Activated CD4-positive, alpha-beta memory T cell treated with anti-CD3 and anti-CD28 coated beads for 36 hours (primary cell): ENCODE results near the gene EHD2. TPM values are rescaled to one million over a fixed set of nuclear protein-coding genes. Genes with fewer than 3 reads are reported as not detected.

ENCODE experiments used
- CTCF ChIA-PET: fragments of 350-600 bp; sonication (Branson Sonifier 250); formaldehyde crosslinking; loops from one replicate; lab custom pipeline; 2021; ENCODE audit warnings: antibody characterized with exemption, inconsistent platforms; lab: Charles Lee
- POLR2A ChIA-PET: fragments of 350-600 bp; sonication (Branson Sonifier 250); formaldehyde crosslinking; loops from one replicate; lab custom pipeline; 2021; ENCODE audit warnings: antibody characterized with exemption; lab: Charles Lee
- DNase-seq: peaks from one replicate; pipeline ENCODE4 v3.0.0-alpha.2; 2020
- H3K27ac Mint-ChIP-seq: one replicate; pipeline ENCODE4 v1.8.0; 2021; ENCODE audit warnings: mixed read lengths
- H3K27me3 Mint-ChIP-seq: one replicate; pipeline ENCODE4 v1.8.0; 2021; ENCODE audit warnings: mixed read lengths
- H3K36me3 Mint-ChIP-seq: one replicate; pipeline ENCODE4 v1.8.0; 2021; ENCODE audit warnings: mixed read lengths
- H3K4me1 Mint-ChIP-seq: one replicate; pipeline ENCODE4 v1.8.0; 2021; ENCODE audit warnings: low read depth, mixed read lengths
- H3K4me3 Mint-ChIP-seq: one replicate; pipeline ENCODE4 v1.8.0; 2021; ENCODE audit warnings: mild to moderate bottlenecking, mixed read lengths
- H3K9me3 Mint-ChIP-seq: one replicate; pipeline ENCODE4 v1.8.0; 2021; ENCODE audit warnings: mixed read lengths
- intact Hi-C: fragments of 100-400 bp; cut with micrococcal nuclease; formaldehyde crosslinking; loops from one replicate; pipeline ENCODE4 v1.15.1; 2023
- total RNA-seq, 2 experiments: library from RNA; stranded (reverse); gene quantifications; one replicate each; pipeline ENCODE4 v1.2.3, GENCODE V29; 2021

Gene EHD2
- total RNA-seq, 2 experiments from 2014 or later: 0.81 to 1.6 TPM

DNA sequence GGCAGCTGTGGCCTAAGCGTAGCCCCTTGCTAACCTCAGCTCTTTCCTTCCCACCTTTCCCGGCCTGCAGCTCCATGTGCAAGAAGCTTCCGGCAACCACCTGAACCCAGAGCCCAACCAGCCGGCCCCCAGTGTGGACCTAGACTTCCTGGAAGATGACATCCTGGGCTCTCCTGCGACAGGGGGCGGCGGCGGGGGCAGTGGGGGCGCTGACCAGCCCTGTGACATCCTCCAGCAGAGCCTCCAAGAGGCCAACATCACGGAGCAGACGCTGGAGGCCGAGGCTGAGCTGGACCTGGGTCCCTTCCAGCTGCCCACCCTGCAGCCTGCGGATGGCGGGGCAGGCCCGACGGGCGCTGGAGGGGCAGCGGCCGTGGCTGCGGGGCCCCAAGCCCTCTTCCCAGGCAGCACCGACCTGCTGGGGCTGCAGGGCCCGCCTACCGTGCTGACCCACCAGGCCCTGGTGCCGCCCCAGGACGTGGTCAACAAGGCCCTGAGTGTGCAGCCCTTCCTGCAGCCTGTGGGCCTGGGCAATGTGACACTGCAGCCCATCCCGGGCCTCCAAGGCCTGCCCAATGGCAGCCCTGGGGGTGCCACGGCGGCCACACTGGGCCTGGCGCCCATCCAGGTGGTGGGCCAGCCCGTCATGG, 33.8 kb upstream of the EHD2 start:
- peaks cover 11% of the 10 kb centered on the region for H3K36me3 Mint-ChIP-seq
- intact Hi-C loops: no loop called here
- ChIA-PET CTCF (interaction anchor here (1.4 kb wide), 1 partner anchor 242 kb away, joined by 4 read pairs; no protein-coding TSS in a partner anchor), POLR2A (no interaction called here)
- no peak for DNase-seq
- H3K4me1 Mint-ChIP-seq: no peaks in the 10 kb centered on the region
- H3K4me3 Mint-ChIP-seq: no peak overlapping the region
- no peak overlapping the region for H3K27ac Mint-ChIP-seq
- H3K27me3 Mint-ChIP-seq: no peaks in the 10 kb centered on the region
- H3K9me3 Mint-ChIP-seq: no peaks in the 10 kb centered on the region

DNA sequence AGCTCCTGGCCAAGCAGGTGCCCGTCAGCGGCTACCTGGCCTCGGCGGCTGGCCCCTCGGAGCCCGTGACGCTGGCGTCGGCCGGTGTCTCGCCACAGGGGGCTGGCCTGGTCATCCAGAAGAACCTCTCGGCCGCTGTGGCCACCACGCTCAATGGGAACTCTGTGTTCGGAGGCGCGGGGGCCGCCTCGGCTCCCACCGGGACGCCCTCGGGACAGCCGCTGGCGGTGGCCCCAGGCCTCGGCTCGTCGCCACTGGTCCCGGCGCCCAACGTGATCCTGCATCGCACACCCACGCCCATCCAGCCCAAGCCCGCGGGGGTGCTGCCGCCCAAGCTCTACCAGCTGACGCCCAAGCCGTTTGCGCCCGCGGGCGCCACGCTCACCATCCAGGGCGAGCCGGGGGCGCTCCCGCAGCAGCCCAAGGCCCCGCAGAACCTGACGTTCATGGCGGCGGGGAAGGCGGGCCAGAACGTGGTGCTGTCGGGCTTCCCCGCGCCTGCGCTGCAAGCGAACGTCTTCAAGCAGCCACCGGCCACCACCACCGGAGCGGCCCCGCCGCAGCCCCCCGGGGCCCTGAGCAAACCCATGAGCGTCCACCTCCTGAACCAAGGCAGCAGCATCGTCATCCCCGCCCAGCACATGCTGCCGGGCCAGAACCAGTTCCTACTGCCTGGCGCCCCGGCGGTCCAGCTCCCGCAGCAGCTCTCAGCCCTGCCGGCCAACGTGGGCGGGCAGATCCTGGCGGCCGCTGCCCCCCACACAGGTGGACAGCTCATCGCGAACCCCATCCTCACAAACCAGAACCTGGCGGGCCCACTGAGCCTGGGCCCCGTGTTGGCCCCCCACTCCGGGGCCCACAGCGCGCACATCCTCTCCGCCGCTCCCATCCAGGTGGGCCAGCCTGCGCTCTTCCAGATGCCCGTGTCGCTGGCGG, 33.0 kb upstream of the EHD2 start:
- POLR2A ChIA-PET: no interaction called here
- Mint-ChIP-seq H3K9me3 (no peaks in the 10 kb centered on the region), H3K4me1 (no peaks in the 10 kb centered on the region), H3K36me3 (peaks cover 6% of the 10 kb centered on the region), H3K4me3 (no peak overlapping the region), H3K27me3 (no peaks in the 10 kb centered on the region), H3K27ac (no peak overlapping the region)
- intact Hi-C loops: no loop called here
- DNase-seq: no peak
- CTCF ChIA-PET: no interaction called here

DNA sequence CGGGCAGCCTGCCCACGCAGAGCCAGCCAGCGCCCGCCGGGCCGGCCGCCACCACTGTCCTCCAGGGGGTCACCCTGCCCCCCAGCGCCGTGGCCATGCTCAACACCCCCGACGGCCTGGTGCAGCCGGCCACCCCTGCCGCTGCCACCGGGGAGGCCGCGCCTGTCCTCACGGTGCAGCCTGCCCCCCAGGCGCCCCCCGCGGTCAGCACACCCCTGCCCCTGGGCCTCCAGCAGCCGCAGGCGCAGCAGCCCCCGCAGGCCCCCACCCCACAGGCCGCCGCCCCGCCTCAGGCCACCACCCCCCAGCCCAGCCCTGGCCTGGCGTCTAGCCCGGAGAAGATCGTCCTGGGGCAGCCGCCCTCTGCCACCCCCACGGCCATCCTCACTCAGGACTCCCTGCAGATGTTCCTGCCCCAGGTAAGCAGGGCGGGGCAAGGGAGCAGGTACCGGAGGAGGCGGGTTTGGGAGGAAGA, 32.3 kb upstream of the EHD2 start:
- Mint-ChIP-seq H3K27ac (no peak overlapping the region), H3K4me3 (no peak overlapping the region), H3K36me3 (peaks cover 6% of the 10 kb centered on the region), H3K9me3 (no peaks in the 10 kb centered on the region), H3K4me1 (no peaks in the 10 kb centered on the region), H3K27me3 (no peaks in the 10 kb centered on the region)
- intact Hi-C loops: no loop called here
- no peak for DNase-seq
- CTCF ChIA-PET: no interaction called here
- POLR2A ChIA-PET: no interaction called here

DNA sequence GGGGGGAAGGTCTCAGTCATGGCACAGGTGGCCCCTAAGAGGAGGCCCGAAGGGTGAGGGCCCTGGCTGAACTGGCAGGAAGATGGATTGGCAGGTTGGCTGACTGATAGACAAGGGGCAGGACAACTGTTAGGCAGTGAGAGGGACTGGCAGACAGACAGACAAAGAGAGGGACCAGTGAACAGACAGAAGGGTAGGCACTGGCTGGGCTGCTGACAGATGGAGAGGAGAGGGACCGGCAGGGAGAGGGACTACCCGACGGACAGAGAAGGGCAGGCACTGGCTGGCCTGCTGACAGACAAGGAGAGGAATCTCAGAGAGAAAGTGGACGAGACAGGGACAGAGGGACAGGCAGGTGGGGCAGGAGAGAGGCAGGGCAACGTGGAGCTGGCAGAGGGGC, 31.8 kb upstream of the EHD2 start:
- H3K4me3 Mint-ChIP-seq: no peak overlapping the region
- H3K27me3 Mint-ChIP-seq: no peaks in the 10 kb centered on the region
- H3K9me3 Mint-ChIP-seq: no peaks in the 10 kb centered on the region
- POLR2A ChIA-PET: no interaction called here
- H3K36me3 Mint-ChIP-seq: peaks cover 6% of the 10 kb centered on the region
- CTCF ChIA-PET: no interaction called here
- H3K4me1 Mint-ChIP-seq: no peaks in the 10 kb centered on the region
- intact Hi-C loops: no loop called here
- H3K27ac Mint-ChIP-seq: no peak overlapping the region
- DNase-seq: no peak

DNA sequence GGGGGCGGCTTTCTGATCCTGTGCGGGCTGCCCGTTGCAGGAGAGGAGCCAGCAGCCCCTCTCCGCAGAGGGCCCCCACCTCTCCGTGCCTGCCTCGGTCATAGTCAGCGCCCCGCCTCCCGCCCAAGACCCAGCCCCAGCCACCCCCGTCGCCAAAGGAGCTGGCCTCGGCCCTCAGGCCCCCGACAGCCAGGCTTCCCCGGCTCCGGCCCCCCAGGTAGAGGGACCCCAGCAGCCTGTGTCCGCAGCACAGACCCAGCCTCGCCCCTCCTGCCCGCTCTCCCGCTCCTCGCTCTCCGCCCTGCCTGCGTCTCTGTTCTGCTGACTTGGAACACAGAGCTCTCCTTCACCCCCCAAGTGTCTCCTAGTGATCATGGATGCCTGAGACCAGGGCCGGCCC, 31.3 kb upstream of the EHD2 start:
- H3K27me3 Mint-ChIP-seq: no peaks in the 10 kb centered on the region
- no peaks in the 10 kb centered on the region for H3K9me3 Mint-ChIP-seq
- no peak overlapping the region for H3K27ac Mint-ChIP-seq
- H3K4me1 Mint-ChIP-seq: no peaks in the 10 kb centered on the region
- no peak for DNase-seq
- no peak overlapping the region for H3K4me3 Mint-ChIP-seq
- ChIA-PET POLR2A (no interaction called here), CTCF (interaction anchor here (1.6 kb wide), 1 partner anchor 17 kb away, joined by 5 read pairs; no protein-coding TSS in a partner anchor)
- intact Hi-C loops: no loop called here
- H3K36me3 Mint-ChIP-seq: peaks cover 6% of the 10 kb centered on the region

DNA sequence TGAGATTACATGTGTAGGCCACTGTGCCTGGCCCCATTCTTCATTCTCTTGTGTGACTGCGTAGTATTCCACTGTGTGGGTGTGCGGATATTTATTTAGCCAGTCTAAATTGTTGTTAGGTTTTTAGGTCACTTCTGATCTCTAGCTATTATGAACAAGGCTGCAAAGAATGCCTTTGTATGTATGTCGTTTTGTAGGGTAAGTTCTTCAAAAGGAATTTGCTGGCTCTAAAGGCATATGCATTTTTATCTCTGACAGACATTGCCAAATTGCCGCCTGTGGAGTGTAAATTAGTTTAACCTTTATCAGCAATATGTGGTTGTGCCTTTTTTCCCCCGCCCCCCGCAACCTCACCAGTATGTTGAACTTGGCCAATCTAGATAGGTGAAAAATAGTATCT, 30.3 kb upstream of the EHD2 start:
- ChIA-PET POLR2A (no interaction called here), CTCF (interaction anchor here (1.6 kb wide), 1 partner anchor 16 kb away, joined by 5 read pairs; no protein-coding TSS in a partner anchor)
- H3K9me3 Mint-ChIP-seq: no peaks in the 10 kb centered on the region
- intact Hi-C loops: no loop called here
- no peaks in the 10 kb centered on the region for H3K27me3 Mint-ChIP-seq
- H3K4me3 Mint-ChIP-seq: no peak overlapping the region
- H3K27ac Mint-ChIP-seq: no peak overlapping the region
- DNase-seq: no peak
- peaks cover 5% of the 10 kb centered on the region for H3K36me3 Mint-ChIP-seq
- H3K4me1 Mint-ChIP-seq: no peaks in the 10 kb centered on the region

DNA sequence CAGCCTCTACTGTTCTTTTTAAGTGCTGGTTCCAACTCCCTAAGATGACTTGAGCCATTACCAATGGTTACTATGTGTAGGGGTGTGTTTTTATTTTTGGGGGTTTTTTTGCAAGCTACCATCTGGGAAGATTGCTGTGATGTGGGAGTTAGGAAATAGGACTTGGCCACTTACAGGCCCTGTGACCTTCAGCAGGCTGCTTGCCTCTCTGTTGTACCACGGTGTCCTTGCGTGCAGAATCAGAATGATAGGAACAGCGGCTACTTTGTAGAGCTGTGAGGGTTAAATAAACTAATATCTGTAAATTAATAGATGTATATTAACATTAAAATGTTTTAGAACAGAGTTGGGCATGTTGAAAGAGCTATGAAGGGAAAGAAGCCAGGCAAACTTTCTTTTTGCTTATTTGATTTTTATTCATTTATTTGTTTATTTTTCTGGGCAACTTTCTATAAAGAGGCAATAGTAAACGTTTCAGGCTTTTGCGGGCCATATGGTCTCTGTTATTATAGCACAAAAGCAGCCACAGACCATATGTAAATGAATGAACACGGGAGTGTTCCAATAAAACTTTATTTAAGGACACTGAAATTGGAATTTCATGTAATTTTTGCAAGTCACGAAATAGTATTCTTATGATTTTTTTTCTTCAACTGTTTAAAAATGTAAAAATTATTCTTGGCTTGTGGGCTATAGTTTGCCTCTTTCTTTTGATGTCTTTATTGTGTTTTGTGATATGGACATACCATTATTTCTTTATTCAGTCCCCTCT, 26.4 kb upstream of the EHD2 start:
- no peak for DNase-seq
- ChIA-PET CTCF (interaction anchor here (0.7 to 1.8 kb wide), 4 partner anchors 11 to 47 kb away, joined by 3 to 5 read pairs (median 4); no protein-coding TSS in a partner anchor), POLR2A (no interaction called here)
- H3K4me3 Mint-ChIP-seq: no peak overlapping the region
- intact Hi-C loops: no loop called here
- no peak overlapping the region for H3K27ac Mint-ChIP-seq
- peaks cover 2% of the 10 kb centered on the region for H3K36me3 Mint-ChIP-seq
- no peaks in the 10 kb centered on the region for H3K4me1 Mint-ChIP-seq
- no peaks in the 10 kb centered on the region for H3K27me3 Mint-ChIP-seq
- H3K9me3 Mint-ChIP-seq: no peaks in the 10 kb centered on the region

DNA sequence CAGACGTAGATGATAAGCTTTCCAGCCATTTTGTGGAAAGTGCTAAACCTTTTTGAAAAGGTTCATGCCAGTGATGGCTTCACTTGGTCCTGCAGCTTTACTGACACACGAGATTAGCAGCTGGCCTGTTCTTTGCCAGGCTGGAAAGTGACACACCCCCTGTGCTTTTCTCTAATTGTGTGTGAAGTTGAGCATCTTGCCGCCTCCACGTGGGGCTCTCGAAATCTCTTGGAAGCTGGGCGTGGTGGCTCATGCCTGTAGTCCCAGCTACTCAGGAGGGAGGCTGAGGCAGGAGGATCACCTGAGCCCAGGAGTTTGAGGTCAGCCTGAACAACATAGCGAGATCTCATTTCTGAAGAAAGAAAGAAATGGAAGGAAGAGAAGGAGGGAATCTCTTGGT, 25.3 kb upstream of the EHD2 start:
- Mint-ChIP-seq H3K9me3 (no peaks in the 10 kb centered on the region), H3K27me3 (no peaks in the 10 kb centered on the region), H3K36me3 (no peaks in the 10 kb centered on the region), H3K4me3 (no peak overlapping the region), H3K4me1 (no peaks in the 10 kb centered on the region), H3K27ac (no peak overlapping the region)
- ChIA-PET POLR2A (interaction anchor here (0.5 kb wide), 1 partner anchor 52 kb away, joined by 3 read pairs; no protein-coding TSS in a partner anchor), CTCF (interaction anchor here (0.7 to 2.5 kb wide), 6 partner anchors 10 to 48 kb away, joined by 3 to 10 read pairs (median 4); partner anchors contain the start of gene EHD2)
- DNase-seq: no peak
- intact Hi-C loops: no loop called here

DNA sequence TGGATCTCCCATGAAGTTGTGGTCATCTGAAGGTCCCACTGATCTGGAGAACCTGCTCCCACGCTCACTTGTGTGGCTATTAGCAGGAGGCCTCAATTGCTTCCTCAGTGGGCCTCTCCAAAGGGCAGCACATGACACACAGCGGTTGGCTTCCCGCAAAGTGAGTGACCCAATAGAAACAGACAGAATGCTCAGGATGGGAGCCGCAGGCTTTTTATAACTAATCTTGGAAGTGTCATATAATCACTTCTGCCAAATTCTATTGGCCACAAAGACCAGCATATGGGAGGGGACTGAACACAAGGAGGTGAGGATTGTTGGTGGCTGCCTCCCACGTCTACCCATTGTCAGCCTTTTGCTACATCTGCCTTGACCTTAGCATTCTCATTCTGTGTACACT, 22.1 kb upstream of the EHD2 start:
- DNase-seq: no peak
- Mint-ChIP-seq H3K4me1 (no peaks in the 10 kb centered on the region), H3K4me3 (no peak overlapping the region), H3K36me3 (no peaks in the 10 kb centered on the region), H3K9me3 (no peaks in the 10 kb centered on the region), H3K27me3 (no peaks in the 10 kb centered on the region), H3K27ac (no peak overlapping the region)
- intact Hi-C loops: loop anchor here (10.0 kb wide), 1 partner anchor 176 kb away; the partner anchor contains the start of gene NAPA
- ChIA-PET CTCF (interaction anchor here (0.8 to 1.1 kb wide), 4 partner anchors 8 to 52 kb away, joined by 3 to 4 read pairs (median 3); no protein-coding TSS in a partner anchor), POLR2A (no interaction called here)

DNA sequence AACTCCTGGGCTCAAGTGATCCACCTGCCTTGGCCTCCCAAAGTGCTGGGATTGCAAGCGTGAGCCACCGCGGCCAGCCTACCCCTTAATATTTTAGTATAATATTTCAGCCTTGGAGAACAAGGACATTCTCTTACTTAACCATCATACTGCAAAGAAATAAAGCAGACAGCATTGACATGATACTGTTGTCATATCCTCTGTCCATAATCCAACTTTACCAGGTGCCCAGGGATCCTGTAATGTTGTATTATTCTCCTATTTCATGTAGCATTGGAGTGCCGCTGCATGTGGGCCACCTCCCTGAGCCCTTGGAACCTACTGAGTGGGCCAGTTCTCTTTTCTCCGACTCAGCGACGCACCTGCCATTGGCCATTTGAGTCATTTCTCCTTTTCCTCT, 21.4 kb upstream of the EHD2 start:
- Mint-ChIP-seq H3K4me3 (no peak overlapping the region), H3K27ac (no peak overlapping the region), H3K9me3 (no peaks in the 10 kb centered on the region), H3K4me1 (no peaks in the 10 kb centered on the region), H3K36me3 (no peaks in the 10 kb centered on the region), H3K27me3 (no peaks in the 10 kb centered on the region)
- no peak for DNase-seq
- intact Hi-C loops: loop anchor here (10.0 kb wide), 1 partner anchor 177 kb away; the partner anchor contains the start of gene NAPA
- ChIA-PET CTCF (no interaction called here), POLR2A (no interaction called here)

DNA sequence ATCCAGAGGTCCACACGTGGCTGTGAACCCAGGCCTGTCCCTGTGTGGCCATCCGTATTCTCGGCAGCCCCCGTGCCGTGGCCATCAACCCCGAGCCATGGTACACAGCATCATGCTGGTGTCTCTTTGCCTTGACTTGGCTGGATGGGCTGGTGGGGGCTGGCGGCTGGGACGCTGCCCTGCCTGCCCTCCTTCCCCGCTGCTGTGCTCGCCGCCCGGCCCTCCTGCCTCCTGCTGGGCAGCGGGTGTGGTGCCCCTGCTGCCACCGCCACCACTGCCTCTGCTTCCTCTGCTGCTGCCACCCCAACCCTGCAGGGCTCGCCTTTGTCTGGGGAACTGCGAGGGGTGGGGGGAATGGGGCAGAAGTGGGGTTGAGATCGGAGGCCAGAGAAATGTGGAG, 19.7 kb upstream of the EHD2 start:
- Mint-ChIP-seq H3K27me3 (no peaks in the 10 kb centered on the region), H3K9me3 (no peaks in the 10 kb centered on the region), H3K27ac (no peak overlapping the region), H3K4me3 (no peak overlapping the region), H3K36me3 (no peaks in the 10 kb centered on the region), H3K4me1 (no peaks in the 10 kb centered on the region)
- POLR2A ChIA-PET: no interaction called here
- CTCF ChIA-PET: no interaction called here
- intact Hi-C loops: loop anchor here (10.0 kb wide), 1 partner anchor 179 kb away; the partner anchor contains the start of gene NAPA
- no peak for DNase-seq
